Measurements from ENCODE around the gene ADGRF1. TPM values are rescaled to one million over a fixed set of nuclear protein-coding genes. Genes with fewer than 3 reads are reported as not detected.

The ADGRF1 gene
- polyA plus RNA-seq, 1 experiment: not detected

GRCh38 chr6:46989398-46989797, 52.7 kb downstream of the ADGRF1 start:
- H3K4me3 ChIP-seq (ENCODE audit: low read depth, low read length): no peak overlapping the region
- H3K27ac ChIP-seq (ENCODE audit: low read depth, low read length): no peak overlapping the region
- no peak for DNase-seq (ENCODE audit: low read depth, low spot score)
- ChIA-PET POLR2A (no interaction called here), CTCF (interaction anchor here (1.4 kb wide), 1 partner anchor 570 kb away, joined by 4 read pairs; no protein-coding TSS in a partner anchor)
- TF ChIP-seq, protein P1, sequence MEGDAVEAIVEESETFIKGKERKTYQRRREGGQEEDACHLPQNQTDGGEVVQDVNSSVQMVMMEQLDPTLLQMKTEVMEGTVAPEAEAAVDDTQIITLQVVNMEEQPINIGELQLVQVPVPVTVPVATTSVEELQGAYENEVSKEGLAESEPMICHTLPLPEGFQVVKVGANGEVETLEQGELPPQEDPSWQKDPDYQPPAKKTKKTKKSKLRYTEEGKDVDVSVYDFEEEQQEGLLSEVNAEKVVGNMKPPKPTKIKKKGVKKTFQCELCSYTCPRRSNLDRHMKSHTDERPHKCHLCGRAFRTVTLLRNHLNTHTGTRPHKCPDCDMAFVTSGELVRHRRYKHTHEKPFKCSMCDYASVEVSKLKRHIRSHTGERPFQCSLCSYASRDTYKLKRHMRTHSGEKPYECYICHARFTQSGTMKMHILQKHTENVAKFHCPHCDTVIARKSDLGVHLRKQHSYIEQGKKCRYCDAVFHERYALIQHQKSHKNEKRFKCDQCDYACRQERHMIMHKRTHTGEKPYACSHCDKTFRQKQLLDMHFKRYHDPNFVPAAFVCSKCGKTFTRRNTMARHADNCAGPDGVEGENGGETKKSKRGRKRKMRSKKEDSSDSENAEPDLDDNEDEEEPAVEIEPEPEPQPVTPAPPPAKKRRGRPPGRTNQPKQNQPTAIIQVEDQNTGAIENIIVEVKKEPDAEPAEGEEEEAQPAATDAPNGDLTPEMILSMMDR (IDR thresholded peaks at IDR 0.05; ENCODE audit: low read depth, low read length): no peak
- H3K9me3 ChIP-seq (ENCODE audit: control insufficient read depth, insufficient read depth, low read length): no peaks in the 10 kb centered on the region
- peaks cover 4% of the 10 kb centered on the region for H3K27me3 ChIP-seq (ENCODE audit: control insufficient read depth, insufficient read depth, low read length)

DNA sequence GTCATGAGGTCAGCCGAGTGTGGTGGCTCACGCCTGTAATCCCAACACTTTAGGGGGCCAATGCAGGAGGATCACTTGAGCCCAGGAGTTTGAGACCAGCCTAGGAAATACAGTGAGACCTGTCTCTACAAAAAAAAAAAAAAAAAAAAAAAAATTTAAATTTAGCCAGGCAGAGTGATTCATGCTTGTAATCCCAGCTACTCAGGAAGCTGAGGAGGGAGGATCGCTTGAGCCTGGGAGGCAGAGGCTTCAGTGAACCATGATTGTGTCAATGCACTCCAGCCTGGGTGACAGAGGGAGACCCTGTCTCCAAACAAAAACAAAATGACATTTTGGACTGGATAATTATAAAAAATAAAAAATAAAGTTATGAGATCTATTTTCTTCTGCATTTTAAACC, 56.2 kb downstream of the ADGRF1 start:
- Histone ChIP-seq H3K27me3 (ENCODE audit: control insufficient read depth, insufficient read depth, low read length) (peaks cover 4% of the 10 kb centered on the region), H3K9me3 (ENCODE audit: control insufficient read depth, insufficient read depth, low read length) (no peaks in the 10 kb centered on the region), H3K4me3 (ENCODE audit: low read depth, low read length) (no peak overlapping the region), H3K27ac (ENCODE audit: low read depth, low read length) (no peak overlapping the region)
- CTCF ChIA-PET: no interaction called here
- no peak for DNase-seq (ENCODE audit: low read depth, low spot score)
- TF ChIP-seq, protein P1 (IDR thresholded peaks at IDR 0.05; ENCODE audit: low read depth, low read length): no peak
- POLR2A ChIA-PET: no interaction called here

DNA sequence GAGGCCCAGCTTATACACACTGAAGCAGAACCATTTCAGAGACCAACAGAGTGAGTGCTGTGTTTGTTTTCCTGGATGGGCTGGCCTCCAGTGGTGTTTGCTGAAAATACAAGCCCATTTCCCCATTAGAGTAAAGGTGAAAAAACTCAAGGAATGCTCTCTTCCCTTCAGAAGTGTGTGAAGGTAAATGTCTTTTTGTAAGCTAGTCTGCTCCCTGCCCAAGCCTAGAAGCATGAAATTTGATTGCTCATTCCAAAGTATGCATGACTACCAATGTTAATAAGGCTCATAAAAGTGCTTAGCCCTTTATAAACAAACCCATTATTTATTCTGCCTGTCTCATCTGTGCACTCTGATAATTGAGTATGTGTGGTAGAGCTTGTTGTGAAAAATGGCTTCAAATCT, 59.1 kb downstream of the ADGRF1 start:
- CTCF ChIA-PET: no interaction called here
- H3K27me3 ChIP-seq (ENCODE audit: control insufficient read depth, insufficient read depth, low read length): no peaks in the 10 kb centered on the region
- POLR2A ChIA-PET: no interaction called here
- DNase-seq (ENCODE audit: low read depth, low spot score): no peak
- H3K27ac ChIP-seq (ENCODE audit: low read depth, low read length): no peak overlapping the region
- TF ChIP-seq, protein P1 (IDR thresholded peaks at IDR 0.05; ENCODE audit: low read depth, low read length): no peak
- H3K9me3 ChIP-seq (ENCODE audit: control insufficient read depth, insufficient read depth, low read length): no peaks in the 10 kb centered on the region
- no peak overlapping the region for H3K4me3 ChIP-seq (ENCODE audit: low read depth, low read length)

DNA sequence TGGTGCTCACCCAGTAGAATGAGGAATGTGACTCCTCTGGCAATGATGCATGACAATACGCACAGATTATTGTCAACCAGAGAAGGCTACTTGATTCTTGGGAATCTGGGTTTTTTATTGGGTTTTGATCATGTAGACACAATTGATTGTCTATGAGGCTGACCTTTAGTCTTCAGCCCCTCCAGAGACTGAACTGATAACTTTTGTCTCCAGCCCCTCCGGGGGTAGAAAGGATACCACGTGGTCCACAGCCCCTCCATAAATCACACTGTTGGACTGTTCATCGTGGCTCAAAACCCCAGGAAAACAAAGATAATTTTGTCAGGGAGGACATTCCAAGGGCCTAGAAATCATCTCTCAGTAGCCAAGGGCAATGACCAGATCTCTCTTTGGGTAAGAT, 62.9 kb downstream of the ADGRF1 start:
- ChIA-PET CTCF (no interaction called here), POLR2A (no interaction called here)
- Histone ChIP-seq H3K9me3 (ENCODE audit: control insufficient read depth, insufficient read depth, low read length) (no peaks in the 10 kb centered on the region), H3K27ac (ENCODE audit: low read depth, low read length) (no peak overlapping the region), H3K4me3 (ENCODE audit: low read depth, low read length) (no peak overlapping the region), H3K27me3 (ENCODE audit: control insufficient read depth, insufficient read depth, low read length) (no peaks in the 10 kb centered on the region)
- TF ChIP-seq, protein P1 (IDR thresholded peaks at IDR 0.05; ENCODE audit: low read depth, low read length): no peak
- no peak for DNase-seq (ENCODE audit: low read depth, low spot score)

GRCh38 chr6:46974786-46975185, 67.3 kb downstream of the ADGRF1 start:
- Histone ChIP-seq H3K27ac (ENCODE audit: low read depth, low read length) (no peak overlapping the region), H3K4me3 (ENCODE audit: low read depth, low read length) (no peak overlapping the region), H3K27me3 (ENCODE audit: control insufficient read depth, insufficient read depth, low read length) (no peaks in the 10 kb centered on the region), H3K9me3 (ENCODE audit: control insufficient read depth, insufficient read depth, low read length) (no peaks in the 10 kb centered on the region)
- no peak for DNase-seq (ENCODE audit: low read depth, low spot score)
- ChIA-PET POLR2A (no interaction called here), CTCF (no interaction called here)
- TF ChIP-seq, protein P1 (IDR thresholded peaks at IDR 0.05; ENCODE audit: low read depth, low read length): no peak
